Measurements from ENCODE around the gene PPP1R16B. TPM values are rescaled to one million over a fixed set of nuclear protein-coding genes. Genes with fewer than 3 reads are reported as not detected.

The PPP1R16B gene
- polyA plus RNA-seq, 5 donors = 5.5 to 7.4 (median 7.0) TPM

GRCh38 chr20:38893565-38894090 is 88.1 kb downstream of the PPP1R16B start:
- no peak for DNase-seq

- no peak for DNase-seq
Observed at GRCh38 chr20:38894091-38894847, 88.8 kb downstream of the PPP1R16B start.

DNA sequence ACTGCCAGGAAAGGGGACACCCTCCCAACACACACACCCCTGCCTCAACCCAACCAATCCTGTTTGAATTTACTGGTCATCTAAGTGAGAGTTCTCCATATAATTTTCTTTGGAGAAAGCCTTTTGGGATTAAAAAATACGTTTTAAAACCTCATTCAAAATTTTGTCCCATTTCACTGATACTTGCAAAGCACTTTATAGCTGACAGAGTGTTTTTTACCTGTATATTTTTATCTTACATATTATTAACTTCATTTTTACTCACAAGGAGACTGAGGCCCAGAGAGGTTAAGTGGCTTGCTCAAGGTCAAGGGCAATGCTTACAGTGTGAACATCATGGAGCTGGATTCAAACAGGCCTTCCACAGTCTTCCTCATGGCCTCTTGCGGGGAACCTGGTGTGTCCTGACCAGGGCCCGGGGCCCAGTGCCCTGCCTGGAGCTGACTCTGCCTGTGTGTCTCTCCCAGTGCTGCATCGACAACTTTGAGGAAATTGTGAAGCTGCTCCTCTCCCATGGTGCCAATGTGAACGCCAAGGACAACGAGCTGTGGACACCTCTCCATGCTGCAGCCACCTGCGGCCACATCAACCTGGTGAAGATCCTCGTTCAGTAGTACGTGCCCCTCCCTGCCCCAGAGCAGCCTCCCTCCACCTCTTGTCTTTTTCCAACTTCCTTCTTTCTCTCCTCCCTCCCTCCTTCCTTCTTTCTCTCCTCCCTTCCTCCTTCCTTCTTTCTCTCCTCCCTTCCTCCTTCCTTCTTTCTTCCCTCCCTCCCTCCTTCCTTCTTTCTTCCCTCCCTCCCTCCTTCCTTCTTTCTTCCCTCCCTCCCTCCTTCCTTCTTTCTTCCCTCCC is 89.8 kb downstream of the PPP1R16B start:
- no peak for DNase-seq

DNA sequence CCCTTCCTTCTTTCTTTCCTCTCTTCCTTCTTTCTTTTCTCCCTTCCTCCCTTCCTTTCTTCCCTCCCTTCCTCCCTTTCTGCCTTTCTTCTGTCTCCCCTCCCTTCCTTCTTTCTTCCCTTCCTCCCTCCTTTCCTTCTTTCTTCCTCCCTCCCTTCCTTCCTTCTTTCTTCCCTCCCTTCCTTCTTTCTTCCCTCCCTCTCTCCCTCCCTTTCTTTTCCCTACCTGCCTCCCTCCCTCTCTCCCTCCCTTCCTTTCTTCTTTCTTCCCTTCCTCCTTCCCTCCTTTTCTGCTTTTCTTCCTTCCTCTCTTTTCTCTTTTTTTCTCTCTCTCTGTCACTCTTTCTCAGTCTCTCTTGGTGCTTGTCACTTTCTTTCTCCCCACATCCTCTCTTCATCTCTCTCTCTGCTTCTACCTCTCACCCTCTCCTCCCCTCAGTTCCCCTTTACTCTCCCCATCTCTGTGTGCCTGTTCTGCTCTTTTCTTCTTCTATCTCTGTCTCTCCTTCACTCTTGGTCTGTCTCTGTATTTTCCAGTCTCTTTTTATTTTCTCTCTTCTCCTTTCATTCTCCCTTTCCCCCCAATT is 90.6 kb downstream of the PPP1R16B start:
- no peak for DNase-seq

DNA sequence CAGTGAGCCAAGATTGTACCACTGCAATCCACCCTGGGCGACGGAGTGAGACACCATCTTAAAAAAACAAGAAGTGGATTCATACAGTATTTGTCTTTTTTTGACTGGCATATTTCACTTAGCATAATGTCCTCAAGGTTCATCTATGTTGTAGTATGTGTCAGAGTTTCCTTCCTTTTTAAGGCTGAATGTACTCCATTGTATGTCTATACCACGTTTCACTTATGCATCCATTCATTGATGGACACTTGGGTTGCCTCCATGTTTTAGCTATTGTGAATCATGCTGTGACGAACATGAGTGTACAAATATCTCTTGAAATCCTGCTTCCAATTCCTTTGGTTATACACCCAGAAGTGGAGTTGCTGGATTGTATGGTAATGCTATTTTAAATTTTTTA is 91.8 kb downstream of the PPP1R16B start:
- no peak for DNase-seq

DNA sequence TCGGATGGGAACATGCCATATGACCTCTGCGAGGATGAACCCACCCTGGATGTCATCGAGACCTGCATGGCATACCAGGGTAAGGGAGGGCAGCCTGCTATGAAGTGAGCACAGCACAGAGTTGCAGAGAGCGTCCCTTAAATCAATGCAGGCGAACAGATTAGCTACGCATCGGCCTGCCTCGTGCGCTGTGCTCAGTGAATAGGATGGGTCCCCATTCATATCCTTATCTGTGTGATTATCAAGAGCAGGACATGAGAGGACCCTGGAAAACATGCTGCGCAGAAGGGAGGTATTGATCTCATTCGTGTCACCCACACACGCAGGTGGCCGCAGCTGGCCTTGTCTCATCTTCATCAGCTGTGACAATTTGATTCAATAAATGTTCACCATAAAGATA is 95.1 kb downstream of the PPP1R16B start:
- DNase-seq = no peak

DNA sequence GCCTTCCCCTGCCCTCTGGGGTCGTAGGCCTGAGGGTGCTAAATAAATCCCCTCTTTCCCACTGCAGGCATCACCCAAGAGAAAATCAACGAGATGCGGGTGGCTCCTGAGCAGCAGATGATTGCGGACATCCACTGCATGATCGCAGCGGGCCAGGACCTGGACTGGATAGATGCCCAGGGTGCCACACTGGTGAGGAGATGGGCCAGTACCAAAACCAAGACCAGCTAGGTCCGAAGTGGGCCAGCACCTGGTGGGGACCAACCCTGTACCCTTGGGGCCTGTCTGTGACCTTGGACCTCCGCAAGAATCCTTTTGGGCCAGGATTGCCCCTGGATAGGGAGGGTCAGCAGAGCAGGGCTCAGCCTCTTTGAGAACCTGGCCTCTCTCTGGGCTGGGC is 97.1 kb downstream of the PPP1R16B start:
- DNase-seq = no peak

DNA sequence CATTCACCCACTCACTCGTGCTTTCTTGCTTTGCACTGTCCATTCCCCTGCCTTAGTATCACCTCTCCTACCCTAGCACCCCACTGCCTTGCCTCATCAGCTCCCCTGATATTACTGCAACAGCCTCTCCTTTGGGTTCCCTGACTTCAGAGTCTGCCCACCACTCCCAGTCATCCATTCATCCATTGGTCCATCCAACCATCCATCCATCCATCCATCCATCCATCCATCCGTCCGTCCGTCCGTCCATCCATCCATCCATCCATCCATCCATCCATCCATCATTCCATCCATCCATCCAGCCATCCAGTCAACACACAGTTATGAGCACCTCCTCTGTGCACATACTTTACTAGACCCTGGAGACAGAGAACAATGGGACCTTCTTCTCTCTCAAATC is 97.8 kb downstream of the PPP1R16B start:
- no peak for DNase-seq

GRCh38 chr20:38905375-38905774 is 99.9 kb downstream of the PPP1R16B start:
- DNase-seq = no peak

- DNase-seq = no peak
Observed at GRCh38 chr20:38907918-38908677, 102.6 kb downstream of the PPP1R16B start.

GRCh38 chr20:38915355-38915754 is 109.9 kb downstream of the PPP1R16B start:
- DNase-seq = no peak

- DNase-seq = no peak
Observed at GRCh38 chr20:38917657-38918056, 112.2 kb downstream of the PPP1R16B start.

DNA sequence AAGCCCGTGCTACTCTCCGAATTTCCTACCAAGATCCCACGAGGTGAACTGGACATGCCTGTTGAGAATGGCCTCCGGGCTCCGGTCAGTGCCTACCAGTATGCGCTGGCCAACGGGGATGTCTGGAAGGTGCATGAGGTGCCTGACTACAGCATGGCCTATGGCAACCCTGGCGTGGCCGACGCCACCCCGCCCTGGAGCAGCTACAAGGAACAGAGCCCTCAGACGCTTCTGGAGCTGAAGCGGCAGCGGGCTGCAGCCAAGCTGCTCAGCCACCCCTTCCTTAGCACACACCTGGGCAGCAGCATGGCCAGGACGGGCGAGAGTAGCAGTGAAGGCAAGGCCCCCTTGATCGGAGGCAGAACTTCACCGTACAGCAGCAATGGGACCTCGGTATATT is 112.7 kb downstream of the PPP1R16B start:
- no peak for DNase-seq

DNA sequence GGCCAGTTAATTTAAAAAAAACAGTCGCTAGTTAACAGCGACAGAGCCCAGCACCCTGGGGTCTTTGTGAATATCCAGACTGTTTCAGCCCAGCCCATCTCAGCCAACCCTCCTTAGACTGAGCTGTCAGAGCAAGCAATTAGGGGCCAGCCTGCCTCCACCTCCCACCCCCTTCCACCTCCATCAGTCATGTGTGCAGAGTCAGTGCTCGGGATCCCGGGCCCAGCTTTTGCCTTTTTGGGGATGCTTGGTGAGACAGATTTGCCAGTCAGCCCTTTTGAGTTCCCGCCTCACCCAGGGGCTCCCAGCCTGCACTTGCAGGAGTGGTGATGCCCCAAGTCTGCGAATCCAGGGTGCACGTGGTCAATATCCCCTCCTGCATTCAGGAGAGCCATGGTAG is 114.2 kb downstream of the PPP1R16B start:
- DNase-seq = no peak

DNA sequence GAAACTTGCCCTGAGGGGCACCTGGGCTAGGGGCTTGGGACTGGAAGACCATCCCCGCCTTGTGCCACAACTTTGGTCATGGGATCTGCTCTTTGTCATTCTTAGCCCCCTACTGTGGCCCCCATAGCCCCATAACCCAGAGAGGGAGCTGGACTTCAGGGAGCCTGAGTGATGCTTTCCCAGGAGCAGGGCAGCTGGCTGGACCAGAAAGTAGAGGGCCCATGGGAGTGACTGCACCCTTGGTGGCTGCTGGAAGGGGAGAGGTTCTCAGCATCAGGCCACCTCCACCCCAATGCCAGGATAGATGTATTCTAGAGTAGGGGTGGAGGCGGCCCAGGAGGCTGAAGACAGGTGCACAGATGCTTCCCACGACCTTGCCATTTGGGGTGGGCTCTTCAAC is 114.9 kb downstream of the PPP1R16B start:
- DNase-seq = no peak

GRCh38 chr20:38920851-38921250 is 115.4 kb downstream of the PPP1R16B start:
- DNase-seq = no peak

DNA sequence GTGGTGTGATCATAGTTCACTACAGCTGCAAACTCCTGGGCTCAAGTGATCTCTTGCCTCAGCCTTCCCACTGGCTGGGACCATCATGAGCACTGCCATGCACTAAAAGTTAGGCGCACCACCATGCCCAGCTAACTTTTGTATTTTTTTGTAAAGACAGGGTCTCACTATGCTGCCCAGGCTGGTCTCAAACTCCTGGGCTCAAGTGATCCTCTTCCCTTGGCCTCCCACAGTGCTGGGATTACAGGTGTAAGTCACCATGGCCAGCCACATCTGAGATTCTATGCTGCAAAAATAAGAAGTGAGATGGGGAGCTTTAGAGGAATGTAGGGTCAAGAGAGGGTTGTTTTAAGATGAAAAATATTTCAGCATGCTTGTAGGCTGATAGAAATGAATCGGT is 119.2 kb downstream of the PPP1R16B start:
- DNase-seq = no peak

DNA sequence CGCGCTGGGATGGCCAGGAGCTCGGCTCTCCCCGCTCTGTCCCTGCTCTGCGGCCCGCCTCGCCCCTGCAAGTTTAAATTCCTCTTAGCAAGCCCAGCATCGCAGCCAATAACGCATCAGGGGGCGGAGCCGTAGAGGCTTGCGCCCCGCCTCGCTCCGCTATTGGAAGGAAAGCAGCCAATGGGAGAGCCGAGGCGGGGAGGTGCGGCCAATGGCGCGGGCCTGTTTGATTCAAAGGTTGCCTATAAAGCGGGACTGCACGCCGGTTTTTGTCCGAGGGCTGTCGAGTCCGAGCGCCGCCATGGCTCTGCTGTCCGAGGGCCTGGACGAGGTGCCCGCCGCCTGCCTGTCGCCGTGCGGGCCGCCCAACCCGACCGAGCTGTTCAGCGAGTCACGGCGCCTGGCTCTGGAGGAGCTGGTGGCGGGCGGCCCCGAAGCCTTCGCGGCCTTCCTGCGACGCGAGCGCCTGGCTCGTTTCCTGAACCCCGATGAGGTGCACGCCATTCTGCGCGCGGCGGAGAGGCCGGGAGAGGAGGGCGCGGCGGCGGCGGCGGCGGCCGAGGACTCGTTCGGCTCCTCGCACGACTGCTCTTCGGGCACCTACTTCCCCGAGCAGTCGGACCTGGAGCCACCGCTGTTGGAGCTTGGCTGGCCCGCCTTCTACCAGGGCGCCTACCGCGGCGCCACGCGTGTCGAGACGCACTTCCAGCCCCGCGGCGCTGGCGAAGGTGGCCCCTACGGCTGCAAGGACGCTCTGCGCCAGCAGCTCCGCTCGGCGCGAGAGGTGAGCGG is 120.8 kb downstream of the PPP1R16B start, which contains the start of gene FAM83D:
Gene FAM83D, plus strand, starts transcription at position 276 of the 792 bp plus-strand sequence. Its CDS starts 26 bp downstream, at position 302.
- peak; percentile 90 to 92 for DNase-seq

- peak; percentile 10 to 16 for DNase-seq
Observed at GRCh38 chr20:38926934-38927616, 121.6 kb downstream of the PPP1R16B start.

All from right lung (tissue), 5 donors.